ENCODE measurements around the gene RALBP1.

Gene RALBP1

GRCh38 chr18:9507565-9508088 lies 32.3 kb downstream of the RALBP1 start:
- DNase-seq (ENCODE audit: low read depth in 2 of 2): no peak

- no peak for DNase-seq (ENCODE audit: low read depth in 2 of 2)
Observed at GRCh38 chr18:9508446-9509025, 33.2 kb downstream of the RALBP1 start.

- no peak for DNase-seq (ENCODE audit: low read depth in 2 of 2)
Observed at GRCh38 chr18:9513971-9514512, 38.7 kb downstream of the RALBP1 start.

- no peak for DNase-seq (ENCODE audit: low read depth in 2 of 2)
Observed at GRCh38 chr18:9516437-9517064, 41.2 kb downstream of the RALBP1 start.

- DNase-seq (ENCODE audit: low read depth in 2 of 2): no peak
Observed at GRCh38 chr18:9517869-9518268, 42.6 kb downstream of the RALBP1 start.

GRCh38 chr18:9519399-9519798 lies 44.1 kb downstream of the RALBP1 start:
- DNase-seq (ENCODE audit: low read depth in 2 of 2): no peak

- no peak for DNase-seq (ENCODE audit: low read depth in 2 of 2)
Observed at GRCh38 chr18:9520666-9521065, 45.4 kb downstream of the RALBP1 start.

- DNase-seq (ENCODE audit: low read depth in 2 of 2): no peak
Observed at GRCh38 chr18:9521770-9522169, 46.5 kb downstream of the RALBP1 start.

GRCh38 chr18:9522952-9523351 lies 47.6 kb downstream of the RALBP1 start:
- no peak for DNase-seq (ENCODE audit: low read depth in 2 of 2)

GRCh38 chr18:9526458-9526857 lies 51.1 kb downstream of the RALBP1 start:
- DNase-seq (ENCODE audit: low read depth in 2 of 2): no peak

GRCh38 chr18:9530226-9531009 lies 55.1 kb downstream of the RALBP1 start:
- DNase-seq (ENCODE audit: low read depth in 2 of 2): no peak

GRCh38 chr18:9531791-9532410 lies 56.6 kb downstream of the RALBP1 start:
- DNase-seq (ENCODE audit: low read depth in 2 of 2): no peak

GRCh38 chr18:9534844-9535243 lies 59.5 kb downstream of the RALBP1 start:
- no peak for DNase-seq (ENCODE audit: low read depth in 2 of 2)

GRCh38 chr18:9535430-9535991 lies 60.2 kb downstream of the RALBP1 start:
- no peak for DNase-seq (ENCODE audit: low read depth in 2 of 2)

GRCh38 chr18:9536354-9537152 lies 61.2 kb downstream of the RALBP1 start:
- no peak for DNase-seq (ENCODE audit: low read depth in 2 of 2)

- no peak for DNase-seq (ENCODE audit: low read depth in 2 of 2)
Observed at GRCh38 chr18:9537677-9538076, 62.4 kb downstream of the RALBP1 start.

GRCh38 chr18:9539283-9539682 lies 64.0 kb downstream of the RALBP1 start:
- DNase-seq (ENCODE audit: low read depth in 2 of 2): no peak

GRCh38 chr18:9539938-9540337 lies 64.6 kb downstream of the RALBP1 start:
- DNase-seq (ENCODE audit: low read depth in 2 of 2): no peak

GRCh38 chr18:9542924-9543323 lies 67.6 kb downstream of the RALBP1 start:
- DNase-seq (ENCODE audit: low read depth in 2 of 2): no peak

- DNase-seq (ENCODE audit: low read depth in 2 of 2): no peak
Observed at GRCh38 chr18:9545029-9545428, 69.7 kb downstream of the RALBP1 start.

GRCh38 chr18:9546468-9546867 lies 71.2 kb downstream of the RALBP1 start:
- DNase-seq (ENCODE audit: low read depth in 2 of 2): no peak

Data from stimulated activated CD4-positive, alpha-beta T cell treated with anti-CD3 and anti-CD28 coated beads, Interleukin-15, amount 100 ng/mL, for 48 hours (primary cell).